D721Med (cell line): Measurements from ENCODE around the gene CXXC5.

Experiments used
- DNase-seq: peaks from one replicate; pipeline ENCODE4 v3.0.0; 2011; ENCODE audit warnings: low spot score; ENCODE audit not compliant: insufficient read length
- FAIRE-seq: peaks from 2 replicates; lab custom pipeline; 2011; peaks lifted over from hg19 to GRCh38; lab: Jason Lieb, UNC
- CTCF ChIP-seq: IDR thresholded peaks from 2 replicates; pipeline ENCODE4 v1.5.1; 2012; ENCODE audit warnings: mild to moderate bottlenecking, control low read depth; ENCODE audit not compliant: insufficient read depth; ENCODE audit errors: missing control alignments

CXXC5 gene

GRCh38 chr5:139686356-139686705, 38.2 kb downstream of the CXXC5 start:
- no peak for FAIRE-seq
- TF ChIP-seq CTCF: no peak
- DNase-seq: no peak

GRCh38 chr5:139686706-139687441, 38.7 kb downstream of the CXXC5 start:
- FAIRE-seq (no peak), DNase-seq (no peak)
- TF ChIP-seq CTCF: no peak

- TF ChIP-seq CTCF: no peak
- DNase-seq: no peak
These were observed 39.5 kb downstream of the CXXC5 start for GRCh38 chr5:139687656-139688055.

GRCh38 chr5:139688088-139688702, 40.0 kb downstream of the CXXC5 start:
- DNase-seq: no peak
- TF ChIP-seq CTCF: no peak
- no peak for FAIRE-seq

More at GRCh38 chr5:139687656-139688055, 39.5 kb downstream of the CXXC5 start:
- no peak for FAIRE-seq

GRCh38 chr5:139688751-139689372, 40.7 kb downstream of the CXXC5 start:
- FAIRE-seq (no peak), DNase-seq (no peak)
- no peak for TF ChIP-seq CTCF

- DNase-seq (no peak), FAIRE-seq (no peak)
- TF ChIP-seq CTCF: no peak
These were observed 41.5 kb downstream of the CXXC5 start for GRCh38 chr5:139689631-139690063.
